HG03558 (cell line): ENCODE results near the gene NFE2L2.
A peak's percentile ranks its signal among the peaks of the same experiment; 100 is the strongest.
"Not testable (repeated sequence)": the region's sequence is repeated elsewhere in the genome, so short reads cannot be mapped to it uniquely, and the experiment has no call there.

Experiments used
- ATAC-seq: cut with Tn5 transposase; IDR thresholded peaks from one replicate; pipeline ENCODE4 v1.9.1; 2021; ENCODE audit warnings: moderate number of reproducible peaks; ENCODE audit not compliant: unreplicated experiment; ENCODE audit errors: extremely low read depth

NFE2L2 gene

GRCh38 chr2:177211169-177211568, 53.4 kb downstream of the NFE2L2 start:
- no peak for ATAC-seq

- ATAC-seq, result peak; percentile 83
Measured at GRCh38 chr2:177207101-177207500, 57.4 kb downstream of the NFE2L2 start.

GRCh38 chr2:177204417-177204816, 60.1 kb downstream of the NFE2L2 start:
- ATAC-seq, result no peak

GRCh38 chr2:177201919-177202346, 62.6 kb downstream of the NFE2L2 start:
- ATAC-seq, result no peak

- not testable (repeated sequence) for ATAC-seq
Measured at GRCh38 chr2:177200419-177200818, 64.1 kb downstream of the NFE2L2 start.

DNA sequence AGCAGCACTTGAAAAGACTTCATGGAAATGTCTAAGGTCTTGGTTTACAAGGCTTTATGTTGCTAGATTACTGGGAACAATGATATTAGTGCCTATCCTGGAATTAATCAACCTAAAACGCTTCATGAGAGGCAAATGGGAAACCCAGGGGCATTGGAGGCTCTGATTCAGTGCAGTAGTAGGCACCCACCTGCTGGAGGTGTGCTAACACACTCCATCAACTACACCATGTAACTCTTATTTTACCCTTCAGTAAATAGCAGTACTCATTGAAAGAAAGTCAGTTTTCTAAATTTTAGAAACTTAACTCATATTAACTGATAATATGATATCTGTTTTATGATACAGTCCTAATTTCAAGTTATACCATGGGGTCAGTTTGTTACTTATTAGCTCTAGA, 69.3 kb downstream of the NFE2L2 start:
- no peak for ATAC-seq

GRCh38 chr2:177193240-177193639, 71.3 kb downstream of the NFE2L2 start:
- no peak for ATAC-seq

DNA sequence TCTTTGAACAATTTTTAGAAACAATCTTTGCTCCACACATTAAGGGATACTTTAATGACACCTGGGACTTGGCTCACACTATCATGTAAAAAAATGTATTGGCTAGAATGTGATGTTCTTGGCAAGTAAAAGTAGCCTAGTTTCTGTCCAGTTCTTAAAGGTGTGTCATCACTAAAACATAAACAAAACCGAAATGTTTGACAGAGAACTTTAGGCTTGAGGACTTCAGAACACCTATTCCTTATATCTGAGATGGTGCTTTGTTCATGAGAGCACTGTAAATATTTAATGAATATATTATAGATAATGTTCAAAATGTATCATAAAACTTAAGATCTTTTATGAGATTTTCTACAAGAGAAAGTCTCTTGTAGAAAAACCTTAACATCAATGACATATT, 71.7 kb downstream of the NFE2L2 start:
- ATAC-seq, result no peak

DNA sequence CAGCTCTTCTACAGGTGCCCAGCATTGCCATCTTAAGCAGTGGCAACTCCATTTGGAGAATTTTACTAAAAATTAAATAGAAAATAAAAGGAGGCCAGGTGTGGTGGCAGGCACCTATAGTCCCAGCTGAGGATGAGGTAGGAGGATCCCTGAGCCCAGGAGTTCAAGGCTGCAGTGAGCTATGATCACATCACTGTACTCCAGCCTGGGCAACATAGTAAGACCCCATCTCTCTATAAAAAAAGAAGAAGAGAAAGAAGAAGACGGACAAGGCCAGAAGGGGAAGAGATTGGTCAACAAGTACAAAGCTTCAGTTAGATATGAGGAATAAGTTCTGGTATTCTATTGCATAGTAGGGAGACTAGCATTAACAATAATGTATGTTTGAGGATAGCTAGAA, 73.6 kb downstream of the NFE2L2 start:
- ATAC-seq, result no peak

- ATAC-seq, result no peak
Measured at GRCh38 chr2:177188482-177189469, 75.8 kb downstream of the NFE2L2 start.

DNA sequence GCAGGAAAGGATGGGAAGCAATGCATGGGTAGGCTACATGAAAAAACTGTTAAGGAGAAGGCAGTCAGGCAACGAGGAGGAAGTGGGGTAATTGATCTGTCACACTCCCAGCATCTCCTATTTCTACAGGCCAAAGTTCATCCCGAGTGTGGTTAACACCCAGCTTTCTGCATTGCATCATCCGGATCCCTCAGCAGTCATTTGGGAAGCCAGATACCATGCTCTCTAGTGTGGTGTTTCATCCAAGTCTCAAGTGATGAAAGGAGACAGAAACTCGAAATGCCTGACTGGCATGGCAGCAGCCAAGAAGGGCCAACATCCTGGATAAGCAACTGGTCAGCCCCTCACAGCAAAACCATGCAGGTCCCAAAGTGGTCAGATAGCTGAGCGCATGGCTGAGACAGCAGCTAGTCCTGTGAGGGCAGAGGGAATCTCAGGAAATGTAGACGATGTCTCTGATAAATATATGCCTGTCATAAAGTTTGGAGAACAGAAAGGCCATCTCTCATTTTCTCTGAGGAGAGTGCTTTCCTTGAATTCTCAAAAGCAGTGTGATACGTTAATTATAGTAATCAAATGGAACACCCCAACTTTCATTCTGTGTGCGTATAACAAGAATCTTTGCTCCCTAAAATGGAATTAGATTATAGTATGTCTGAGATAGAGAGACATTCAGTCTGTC, 76.8 kb downstream of the NFE2L2 start:
- ATAC-seq, result no peak

DNA sequence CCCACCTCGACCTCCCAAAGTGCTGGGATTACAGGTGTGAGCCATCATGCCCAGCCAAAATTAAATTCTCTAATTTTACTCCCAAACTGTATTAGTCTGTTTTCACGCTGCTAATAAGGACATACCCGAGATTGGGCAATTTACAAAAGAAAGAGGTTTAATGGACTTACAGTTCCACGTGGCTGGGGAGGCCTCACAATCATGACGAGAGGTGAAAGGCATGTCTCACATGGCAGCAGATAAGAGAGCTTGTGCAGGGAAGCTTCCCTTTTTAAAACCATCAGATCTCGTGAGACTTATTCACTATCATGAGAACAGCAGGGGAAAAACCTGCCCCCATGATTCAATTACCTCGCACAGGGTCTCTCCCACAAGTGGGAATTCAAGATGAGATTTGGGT, 78.5 kb downstream of the NFE2L2 start:
- not testable (repeated sequence) for ATAC-seq

DNA sequence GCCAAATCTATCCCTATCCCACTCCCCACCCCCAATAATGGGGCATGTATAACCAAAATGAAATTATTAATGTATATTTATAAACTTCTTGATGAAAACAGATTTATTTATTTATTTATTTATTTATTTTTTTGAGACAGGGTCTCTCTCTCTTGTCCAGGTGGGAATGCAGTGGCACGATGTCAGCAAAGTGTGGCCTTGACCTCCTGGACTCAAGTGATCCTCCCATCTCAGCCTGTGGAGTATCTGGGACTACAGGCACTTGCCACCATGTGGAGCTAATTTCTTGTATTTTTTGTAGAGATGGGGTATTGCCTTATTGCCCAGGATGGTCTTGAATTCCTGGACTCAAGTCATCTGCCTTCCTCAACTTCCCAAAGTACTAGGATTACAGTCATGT, 79.9 kb downstream of the NFE2L2 start:
- ATAC-seq, result no peak

DNA sequence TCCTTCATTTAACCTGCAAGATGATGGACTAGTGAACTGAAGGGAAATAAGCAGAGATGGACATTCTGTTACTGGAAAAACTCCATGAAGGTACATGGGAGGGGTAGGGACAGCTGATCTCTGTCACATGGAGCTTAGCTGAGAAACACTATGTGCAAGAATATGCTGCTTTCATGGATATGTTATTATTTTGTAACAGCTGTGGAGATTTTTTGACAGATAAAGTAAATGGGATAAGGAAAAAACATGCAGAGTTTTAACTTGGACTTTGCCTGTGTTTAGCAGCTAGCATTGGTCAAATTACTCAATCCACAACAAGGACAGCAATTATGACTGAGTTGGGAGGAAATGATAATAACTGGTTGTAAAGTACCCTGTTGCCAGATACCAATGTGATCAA, 80.7 kb downstream of the NFE2L2 start:
- ATAC-seq, result no peak
